HEK293 (cell line): ENCODE measurements around the gene DLL4.
A peak's percentile ranks its signal among the peaks of the same experiment; 100 is the strongest.

Source experiments
- ATF2 ChIP-seq: fragments of 450-650 bp; formaldehyde crosslinking; IDR thresholded peaks from 2 replicates; pipeline ENCODE4 v1.5.1; 2016; ENCODE audit warnings: missing biosample characterization, missing genetic modification characterization, low read depth
- BCL11B ChIP-seq: fragments of 450-650 bp; formaldehyde crosslinking; IDR thresholded peaks from 2 replicates; pipeline ENCODE4 v1.5.1; 2016; ENCODE audit warnings: low read depth, missing biosample characterization, missing genetic modification characterization
- EGR2 ChIP-seq: fragments of 450-650 bp; formaldehyde crosslinking; IDR thresholded peaks from 2 replicates; pipeline ENCODE4 v1.5.1; 2016; ENCODE audit warnings: low read depth, missing biosample characterization, missing genetic modification characterization
- GFI1B ChIP-seq: fragments of 450-650 bp; formaldehyde crosslinking; IDR thresholded peaks from 2 replicates; pipeline ENCODE4 v1.5.1; 2016; ENCODE audit warnings: missing biosample characterization, missing genetic modification characterization
- KLF10 ChIP-seq: fragments of 450-650 bp; IDR thresholded peaks from 2 replicates; pipeline ENCODE4 v1.5.1; 2018; ENCODE audit warnings: missing biosample characterization, mild to moderate bottlenecking, missing genetic modification characterization
- KLF16 ChIP-seq: fragments of 450-650 bp; formaldehyde crosslinking; IDR thresholded peaks from 2 replicates; pipeline ENCODE4 v1.5.1; 2017; ENCODE audit warnings: missing biosample characterization, missing genetic modification characterization
- MZF1 ChIP-seq: fragments of 450-650 bp; formaldehyde crosslinking; IDR thresholded peaks from 2 replicates; pipeline ENCODE4 v1.5.1; 2017; ENCODE audit warnings: missing biosample characterization, missing genetic modification characterization, borderline replicate concordance
- SP2 ChIP-seq: fragments of 450-650 bp; formaldehyde crosslinking; IDR thresholded peaks from 2 replicates; pipeline ENCODE4 v1.5.1; 2016; ENCODE audit warnings: missing biosample characterization, missing genetic modification characterization
- SP7 ChIP-seq: fragments of 450-650 bp; formaldehyde crosslinking; IDR thresholded peaks from 2 replicates; pipeline ENCODE4 v1.5.1; 2016; ENCODE audit warnings: missing biosample characterization, missing genetic modification characterization
- YY2 ChIP-seq: fragments of 450-650 bp; formaldehyde crosslinking; IDR thresholded peaks from 2 replicates; pipeline ENCODE4 v1.5.1; 2016; ENCODE audit warnings: missing biosample characterization, missing genetic modification characterization
- ZBTB48 ChIP-seq: fragments of 450-650 bp; formaldehyde crosslinking; IDR thresholded peaks from 2 replicates; pipeline ENCODE4 v1.5.1; 2016; ENCODE audit warnings: missing biosample characterization, missing genetic modification characterization
- ZEB2 ChIP-seq: fragments of 450-650 bp; formaldehyde crosslinking; IDR thresholded peaks from 2 replicates; pipeline ENCODE4 v1.5.1; 2016; ENCODE audit warnings: missing biosample characterization, missing genetic modification characterization
- ZFP3 ChIP-seq: fragments of 450-650 bp; formaldehyde crosslinking; IDR thresholded peaks from 2 replicates; pipeline ENCODE4 v1.5.1; 2016; ENCODE audit warnings: low read depth, missing biosample characterization, missing genetic modification characterization
- ZNF10 ChIP-seq: fragments of 450-650 bp; formaldehyde crosslinking; IDR thresholded peaks from 2 replicates; pipeline ENCODE4 v1.5.1; 2017; ENCODE audit warnings: missing biosample characterization, missing genetic modification characterization
- ZNF114 ChIP-seq: fragments of 450-650 bp; formaldehyde crosslinking; IDR thresholded peaks from 2 replicates; pipeline ENCODE4 v1.5.0; 2017; ENCODE audit warnings: missing biosample characterization, missing genetic modification characterization
- ZNF138 ChIP-seq: fragments of 450-650 bp; formaldehyde crosslinking; IDR thresholded peaks from 2 replicates; pipeline ENCODE4 v1.5.1; 2016; ENCODE audit warnings: missing biosample characterization, missing genetic modification characterization, borderline replicate concordance
- ZNF169 ChIP-seq: fragments of 450-650 bp; formaldehyde crosslinking; IDR thresholded peaks from 2 replicates; pipeline ENCODE4 v1.5.1; 2016; ENCODE audit warnings: missing biosample characterization, missing genetic modification characterization
- ZNF2 ChIP-seq: fragments of 450-650 bp; formaldehyde crosslinking; IDR thresholded peaks from 2 replicates; pipeline ENCODE4 v1.5.1; 2016; ENCODE audit warnings: missing biosample characterization, missing genetic modification characterization
- ZNF214 ChIP-seq: fragments of 450-650 bp; formaldehyde crosslinking; IDR thresholded peaks from 2 replicates; pipeline ENCODE4 v1.5.1; 2017; ENCODE audit warnings: missing biosample characterization, mild to moderate bottlenecking, missing genetic modification characterization, borderline replicate concordance
- ZNF292 ChIP-seq: fragments of 450-650 bp; formaldehyde crosslinking; IDR thresholded peaks from 2 replicates; pipeline ENCODE4 v1.5.1; 2016; ENCODE audit warnings: low read depth, missing biosample characterization, missing genetic modification characterization, borderline replicate concordance
- ZNF341 ChIP-seq: fragments of 450-650 bp; formaldehyde crosslinking; IDR thresholded peaks from 2 replicates; pipeline ENCODE4; 2016; ENCODE audit warnings: low read depth, missing biosample characterization, missing genetic modification characterization
- ZNF391 ChIP-seq: fragments of 450-650 bp; formaldehyde crosslinking; IDR thresholded peaks from 2 replicates; pipeline ENCODE4 v1.5.1; 2016; ENCODE audit warnings: low read depth, missing biosample characterization, missing genetic modification characterization, borderline replicate concordance
- ZNF416 ChIP-seq: fragments of 450-650 bp; formaldehyde crosslinking; IDR thresholded peaks from 2 replicates; pipeline ENCODE4 v1.5.1; 2016; ENCODE audit warnings: missing biosample characterization, missing genetic modification characterization
- ZNF48 ChIP-seq: fragments of 450-650 bp; formaldehyde crosslinking; IDR thresholded peaks from 2 replicates; pipeline ENCODE4 v1.5.1; 2016; ENCODE audit warnings: missing biosample characterization, missing genetic modification characterization
- ZNF549 ChIP-seq: fragments of 450-650 bp; IDR thresholded peaks from 2 replicates; pipeline ENCODE4 v1.5.1; 2018; ENCODE audit warnings: missing biosample characterization, missing genetic modification characterization, mild to moderate bottlenecking, inconsistent platforms, moderate library complexity
- ZNF596 ChIP-seq: fragments of 450-650 bp; IDR thresholded peaks from 2 replicates; pipeline ENCODE4 v1.5.0; 2018; ENCODE audit warnings: missing biosample characterization, mild to moderate bottlenecking, missing genetic modification characterization, moderate library complexity
- ZNF600 ChIP-seq: fragments of 450-650 bp; formaldehyde crosslinking; IDR thresholded peaks from 2 replicates; pipeline ENCODE4 v1.5.1; 2016; ENCODE audit warnings: missing biosample characterization, missing genetic modification characterization
- ZNF623 ChIP-seq: fragments of 450-650 bp; formaldehyde crosslinking; IDR thresholded peaks from 2 replicates; pipeline ENCODE4 v1.5.1; 2016; ENCODE audit warnings: missing biosample characterization, missing genetic modification characterization
- ZNF654 ChIP-seq: fragments of 450-650 bp; formaldehyde crosslinking; IDR thresholded peaks from 2 replicates; pipeline ENCODE4 v1.5.1; 2016; ENCODE audit warnings: low read depth, missing biosample characterization, missing genetic modification characterization
- ZNF677 ChIP-seq: fragments of 450-650 bp; IDR thresholded peaks from 2 replicates; pipeline ENCODE4 v1.5.0; 2018; ENCODE audit warnings: missing biosample characterization, mild to moderate bottlenecking, missing genetic modification characterization, moderate library complexity
- ZNF747 ChIP-seq: fragments of 450-650 bp; formaldehyde crosslinking; IDR thresholded peaks from 2 replicates; pipeline ENCODE4 v1.5.1; 2016; ENCODE audit warnings: missing biosample characterization, missing genetic modification characterization
- ZNF76 ChIP-seq: fragments of 450-650 bp; formaldehyde crosslinking; IDR thresholded peaks from 2 replicates; pipeline ENCODE4; 2016; ENCODE audit warnings: low read depth, missing biosample characterization, missing genetic modification characterization, borderline replicate concordance
- ZNF777 ChIP-seq: fragments of 450-650 bp; formaldehyde crosslinking; IDR thresholded peaks from 2 replicates; pipeline ENCODE4 v1.5.1; 2017; ENCODE audit warnings: missing biosample characterization, missing genetic modification characterization, borderline replicate concordance
- TF ChIP-seq, protein P1 (sequence below): fragments of 450-650 bp; formaldehyde crosslinking; IDR thresholded peaks from 2 replicates; pipeline ENCODE4 v1.5.1; 2016; ENCODE audit warnings: missing biosample characterization, missing genetic modification characterization
- TF ChIP-seq, protein P2 (sequence below): fragments of 450-650 bp; formaldehyde crosslinking; IDR thresholded peaks from 2 replicates; pipeline ENCODE4 v1.5.1; 2016; ENCODE audit warnings: missing biosample characterization, missing genetic modification characterization
- TF ChIP-seq, protein P3 (sequence below): fragments of 450-650 bp; formaldehyde crosslinking; IDR thresholded peaks from 2 replicates; pipeline ENCODE4 v1.5.1; 2017; ENCODE audit warnings: missing biosample characterization, missing genetic modification characterization

DLL4 gene

GRCh38 chr15:40928821-40929659, at the start of gene DLL4 (continued):
- peak; percentile 39; the same call in 1 of the 2 replicates for TF ChIP-seq ZNF600 (tag by site-specific recombination)
- TF ChIP-seq EGR2 (tag by site-specific recombination), result peak; percentile 69; the same call in 1 of the 2 replicates
- TF ChIP-seq SP7 (tag by site-specific recombination), result peak; percentile 58; the same call in 1 of the 2 replicates
- TF ChIP-seq, protein P1, sequence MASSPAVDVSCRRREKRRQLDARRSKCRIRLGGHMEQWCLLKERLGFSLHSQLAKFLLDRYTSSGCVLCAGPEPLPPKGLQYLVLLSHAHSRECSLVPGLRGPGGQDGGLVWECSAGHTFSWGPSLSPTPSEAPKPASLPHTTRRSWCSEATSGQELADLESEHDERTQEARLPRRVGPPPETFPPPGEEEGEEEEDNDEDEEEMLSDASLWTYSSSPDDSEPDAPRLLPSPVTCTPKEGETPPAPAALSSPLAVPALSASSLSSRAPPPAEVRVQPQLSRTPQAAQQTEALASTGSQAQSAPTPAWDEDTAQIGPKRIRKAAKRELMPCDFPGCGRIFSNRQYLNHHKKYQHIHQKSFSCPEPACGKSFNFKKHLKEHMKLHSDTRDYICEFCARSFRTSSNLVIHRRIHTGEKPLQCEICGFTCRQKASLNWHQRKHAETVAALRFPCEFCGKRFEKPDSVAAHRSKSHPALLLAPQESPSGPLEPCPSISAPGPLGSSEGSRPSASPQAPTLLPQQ (tag by site-specific recombination), result peak; percentile 41; the same call in 1 of the 2 replicates
- no peak for TF ChIP-seq KLF16
- TF ChIP-seq ZNF76 (tag by site-specific recombination), result peak; percentile 63; the same call in 1 of the 2 replicates
- TF ChIP-seq ZNF138 (tag by site-specific recombination), result no peak
- 0 out of 2 replicates have a peak, but pooled peaks have one; percentile 0 for TF ChIP-seq ZBTB48
- peak; percentile 65 for TF ChIP-seq ZEB2
- TF ChIP-seq ZNF114 (tag by site-specific recombination), result no peak
- TF ChIP-seq GFI1B (tag by site-specific recombination), result peak; percentile 14; the same call in 1 of the 2 replicates
- TF ChIP-seq ZNF677 (tag by site-specific recombination), result no peak
- no peak for TF ChIP-seq MZF1
- TF ChIP-seq ZFP3 (tag by site-specific recombination), result no peak
- no peak for TF ChIP-seq ZNF777 (tag by site-specific recombination)
- no peak for TF ChIP-seq ZNF654 (tag by site-specific recombination)
- no peak for TF ChIP-seq ZNF292 (tag by site-specific recombination)
- TF ChIP-seq ZNF416 (tag by site-specific recombination), result no peak
- TF ChIP-seq YY2 (tag by site-specific recombination), result no peak
- no peak; the same call in 1 of the 2 replicates for TF ChIP-seq ZNF341
- no peak for TF ChIP-seq ZNF391
- peak; percentile 78 for TF ChIP-seq SP2 (tag by site-specific recombination)
- no peak for TF ChIP-seq ZNF10 (tag by site-specific recombination)
- TF ChIP-seq ZNF623, result no peak
- TF ChIP-seq, protein P2, sequence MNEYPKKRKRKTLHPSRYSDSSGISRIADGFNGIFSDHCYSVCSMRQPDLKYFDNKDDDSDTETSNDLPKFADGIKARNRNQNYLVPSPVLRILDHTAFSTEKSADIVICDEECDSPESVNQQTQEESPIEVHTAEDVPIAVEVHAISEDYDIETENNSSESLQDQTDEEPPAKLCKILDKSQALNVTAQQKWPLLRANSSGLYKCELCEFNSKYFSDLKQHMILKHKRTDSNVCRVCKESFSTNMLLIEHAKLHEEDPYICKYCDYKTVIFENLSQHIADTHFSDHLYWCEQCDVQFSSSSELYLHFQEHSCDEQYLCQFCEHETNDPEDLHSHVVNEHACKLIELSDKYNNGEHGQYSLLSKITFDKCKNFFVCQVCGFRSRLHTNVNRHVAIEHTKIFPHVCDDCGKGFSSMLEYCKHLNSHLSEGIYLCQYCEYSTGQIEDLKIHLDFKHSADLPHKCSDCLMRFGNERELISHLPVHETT (tag by site-specific recombination), result peak; percentile 49; the same call in 1 of the 2 replicates
- peak; percentile 79 for TF ChIP-seq KLF10
- 0 out of 2 replicates have a peak, but pooled peaks have one; percentile 31 for TF ChIP-seq ZNF169 (tag by site-specific recombination)
- no peak for TF ChIP-seq ZNF214 (tag by site-specific recombination)
- no peak for TF ChIP-seq ZNF747 (tag by site-specific recombination)
- no peak for TF ChIP-seq ZNF48
- no peak for TF ChIP-seq ZNF596 (tag by site-specific recombination)
- TF ChIP-seq, protein P3, sequence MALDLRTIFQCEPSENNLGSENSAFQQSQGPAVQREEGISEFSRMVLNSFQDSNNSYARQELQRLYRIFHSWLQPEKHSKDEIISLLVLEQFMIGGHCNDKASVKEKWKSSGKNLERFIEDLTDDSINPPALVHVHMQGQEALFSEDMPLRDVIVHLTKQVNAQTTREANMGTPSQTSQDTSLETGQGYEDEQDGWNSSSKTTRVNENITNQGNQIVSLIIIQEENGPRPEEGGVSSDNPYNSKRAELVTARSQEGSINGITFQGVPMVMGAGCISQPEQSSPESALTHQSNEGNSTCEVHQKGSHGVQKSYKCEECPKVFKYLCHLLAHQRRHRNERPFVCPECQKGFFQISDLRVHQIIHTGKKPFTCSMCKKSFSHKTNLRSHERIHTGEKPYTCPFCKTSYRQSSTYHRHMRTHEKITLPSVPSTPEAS (tag by site-specific recombination), result no peak
- TF ChIP-seq ZNF549 (tag by site-specific recombination), result no peak
- TF ChIP-seq ZNF2 (tag by site-specific recombination), result peak; percentile 51; the same call in 1 of the 2 replicates
- TF ChIP-seq BCL11B (tag by site-specific recombination), result 0 out of 2 replicates have a peak, but pooled peaks have one; percentile 42
- no peak for TF ChIP-seq ATF2 (tag by site-specific recombination)
